A172 (cell line): ENCODE data around the gene SLC7A4. TPM values are rescaled to one million over a fixed set of nuclear protein-coding genes. Genes with fewer than 3 reads are reported as not detected.
A peak's percentile ranks its signal among the peaks of the same experiment; 100 is the strongest.
"Not testable (repeated sequence)": the region's sequence is repeated elsewhere in the genome, so short reads cannot be mapped to it uniquely, and the experiment has no call there.

Experiments used
- DNase-seq: peaks from one replicate; pipeline ENCODE4 v3.0.0-alpha.2; 2015; ENCODE audit warnings: low spot score
- total RNA-seq: library from RNA; depleted of rRNA; stranded (reverse); fragments of >200 nt; shearing (Covaris generic); gene quantifications from 2 replicates; pipeline ENCODE4 v1.2.3, GENCODE V29; 2014

The SLC7A4 gene
- total RNA-seq, 1 experiment from 2014 or later = not detected

DNA sequence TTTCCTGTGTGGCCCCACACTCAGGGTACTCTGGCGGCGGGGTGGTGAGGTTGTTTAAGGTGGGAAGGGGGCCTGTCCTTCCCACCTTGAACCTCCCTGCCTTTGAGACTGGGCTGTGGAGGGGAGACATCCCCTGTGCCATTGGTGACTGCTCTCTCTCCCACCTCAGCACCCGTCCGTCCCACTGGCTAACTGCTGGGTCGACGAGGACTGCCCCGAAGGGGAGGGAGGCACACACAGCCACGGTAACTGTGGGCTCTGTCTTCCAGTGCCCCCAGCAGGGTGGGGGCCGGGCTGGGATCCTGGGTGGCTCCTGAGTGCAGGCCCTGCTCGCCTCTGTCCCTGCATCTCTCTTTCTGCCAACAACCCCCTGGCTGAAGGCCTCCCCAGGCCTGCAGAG lies 9.9 kb downstream of the SLC7A4 start:
- DNase-seq = no peak

DNA sequence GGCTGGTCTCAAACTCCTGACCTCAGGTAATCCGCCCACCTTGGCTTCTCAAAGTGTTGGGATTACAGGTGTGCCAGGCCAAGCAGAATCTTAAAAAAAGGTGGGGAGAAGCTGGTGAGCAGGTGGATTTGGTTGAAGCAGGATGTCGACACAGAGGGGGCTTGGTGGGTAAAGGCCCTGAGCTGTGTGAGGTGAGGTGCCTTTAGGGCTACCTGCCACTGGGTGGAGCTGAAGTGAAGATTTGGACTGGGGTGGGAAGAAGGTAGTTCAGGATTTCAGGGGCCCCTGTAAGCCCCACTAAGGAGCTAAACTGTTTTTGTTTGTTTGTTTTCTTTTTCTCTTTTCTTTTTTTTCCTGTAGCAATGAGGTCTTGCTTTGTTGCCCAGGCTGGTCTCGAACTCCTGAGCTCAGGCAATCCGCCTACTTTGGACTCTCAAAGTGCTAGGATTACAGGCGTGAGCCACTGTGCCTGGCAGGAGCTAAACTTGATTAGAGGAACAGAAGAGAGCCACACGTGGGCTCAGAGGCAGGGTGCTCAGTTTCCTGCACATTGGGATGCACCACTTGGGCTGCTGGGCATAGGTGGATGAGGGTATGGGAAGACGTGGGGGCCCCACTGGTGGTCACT lies 11.4 kb downstream of the SLC7A4 start:
- DNase-seq = no peak

DNA sequence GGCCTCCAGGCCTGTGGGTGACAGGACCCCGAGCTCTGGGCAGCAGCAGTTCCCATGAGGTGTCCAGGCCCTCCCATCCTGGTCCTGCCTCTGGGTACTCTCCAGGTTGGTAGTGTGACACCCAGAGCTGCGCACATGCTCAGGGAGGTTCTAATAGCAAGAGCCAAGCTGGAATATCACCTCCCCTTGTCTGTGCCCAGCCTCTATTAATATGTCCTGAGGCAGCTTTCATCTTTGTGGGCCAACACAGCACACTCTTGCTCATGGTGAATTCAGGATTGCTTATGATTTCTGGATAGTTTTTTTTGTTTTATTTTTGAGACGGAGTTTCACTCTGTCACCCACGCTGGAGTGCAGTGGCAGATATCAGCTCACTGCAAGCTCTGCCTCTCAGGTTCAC lies 14.0 kb downstream of the SLC7A4 start:
- DNase-seq = no peak

DNA sequence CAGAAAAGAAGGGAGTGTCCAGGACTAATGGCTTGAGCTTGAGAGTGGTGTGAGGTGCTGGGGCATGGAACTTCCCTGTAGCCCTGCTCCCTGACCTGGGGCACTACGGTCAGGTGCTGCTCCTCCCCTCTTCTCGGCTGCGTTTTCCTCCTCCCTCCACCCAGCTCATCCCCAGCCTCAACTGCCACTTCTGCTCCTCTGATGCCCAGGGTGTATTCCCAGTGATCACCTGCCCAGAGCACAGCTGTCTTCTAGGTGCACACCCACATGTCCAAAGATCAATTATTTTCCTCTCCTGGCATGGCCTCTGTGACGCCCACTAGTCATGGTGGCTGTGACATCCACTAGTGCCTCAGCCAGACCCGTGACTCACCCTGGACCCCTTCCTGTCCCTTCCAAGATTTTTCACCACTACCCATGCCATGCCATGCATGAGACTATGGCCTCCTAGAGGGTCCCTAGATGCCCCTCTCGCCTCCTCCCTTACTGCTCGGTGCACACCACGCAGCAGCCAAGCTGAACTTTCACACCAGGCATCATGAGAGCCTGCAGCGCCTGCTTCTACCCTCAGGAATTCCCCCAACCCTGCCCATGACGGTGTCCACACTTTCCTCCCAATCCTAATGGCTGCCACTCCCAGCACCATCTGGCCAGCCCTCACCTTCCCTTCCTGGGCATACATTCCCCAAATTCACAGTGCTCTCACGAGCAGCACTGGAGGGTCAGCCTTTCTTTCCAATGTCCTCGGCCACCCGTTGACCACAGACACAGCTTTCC lies 15.5 kb downstream of the SLC7A4 start:
- no peak for DNase-seq

DNA sequence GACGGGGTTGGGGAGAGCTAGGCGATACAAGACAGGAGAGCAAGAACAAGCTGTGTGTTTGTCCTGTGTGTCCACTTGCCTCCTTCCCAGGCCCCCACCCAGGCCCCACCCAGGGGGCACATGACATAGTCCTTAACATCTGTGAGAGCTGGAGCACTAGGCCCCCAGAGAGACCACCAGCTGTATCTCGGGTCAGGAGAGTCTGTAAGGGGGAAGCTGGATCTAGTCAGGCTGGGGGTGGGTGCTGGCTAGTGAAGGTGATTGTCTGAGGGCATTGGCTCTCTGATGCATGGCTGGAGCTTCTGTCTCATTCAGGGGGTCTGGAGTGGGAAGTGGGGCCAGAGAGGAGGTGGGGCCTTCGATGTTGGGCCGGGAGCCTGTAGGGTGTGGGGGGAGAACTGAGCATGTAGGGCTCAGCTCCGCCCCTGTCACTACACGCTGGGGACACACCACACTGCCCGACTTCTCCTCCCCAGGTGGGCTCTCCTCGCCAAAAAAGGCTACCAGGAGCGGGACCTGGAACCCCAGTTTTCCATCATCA lies 16.8 kb downstream of the SLC7A4 start:
- no peak for DNase-seq

DNA sequence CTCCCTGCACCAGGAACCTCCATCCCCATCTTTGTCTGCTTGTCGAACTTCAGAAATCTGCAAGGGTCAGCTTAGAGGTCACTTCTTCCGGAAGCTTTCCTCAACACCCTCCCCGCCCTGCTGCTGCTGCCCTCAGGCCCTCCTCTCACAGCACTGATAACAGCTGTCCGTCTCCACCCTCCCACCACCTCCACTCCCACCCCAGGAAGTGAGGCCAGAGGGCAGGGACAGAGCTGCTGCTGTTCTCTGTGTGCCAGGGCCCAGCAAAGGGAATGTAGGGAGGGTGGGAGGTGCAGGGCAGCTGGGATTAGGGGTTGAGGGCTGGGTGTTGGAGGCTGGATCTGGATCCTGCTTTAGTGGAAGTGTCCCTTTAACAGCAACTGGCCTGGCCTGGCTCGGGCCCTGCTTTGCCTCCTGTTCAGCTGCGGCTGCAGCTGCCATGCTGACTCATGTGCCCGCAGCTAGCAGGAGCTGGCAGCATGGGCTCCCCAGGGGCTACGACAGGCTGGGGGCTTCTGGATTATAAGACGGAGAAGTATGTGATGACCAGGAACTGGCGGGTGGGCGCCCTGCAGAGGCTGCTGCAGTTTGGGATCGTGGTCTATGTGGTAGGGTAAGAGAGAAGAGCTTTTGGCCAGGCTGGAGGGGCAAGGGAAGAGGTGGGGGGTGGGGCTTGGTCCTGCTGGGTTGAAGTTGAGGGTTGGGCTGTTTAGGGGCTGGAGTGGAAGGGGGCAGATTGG lies 17.5 kb downstream of the SLC7A4 start, which contains the start of gene P2RX6:
P2RX6 (plus strand) TSS at position 440 of the 740 bp plus-strand sequence; CDS start at position 450, 10 bp downstream.
- DNase-seq = peak; percentile 50

DNA sequence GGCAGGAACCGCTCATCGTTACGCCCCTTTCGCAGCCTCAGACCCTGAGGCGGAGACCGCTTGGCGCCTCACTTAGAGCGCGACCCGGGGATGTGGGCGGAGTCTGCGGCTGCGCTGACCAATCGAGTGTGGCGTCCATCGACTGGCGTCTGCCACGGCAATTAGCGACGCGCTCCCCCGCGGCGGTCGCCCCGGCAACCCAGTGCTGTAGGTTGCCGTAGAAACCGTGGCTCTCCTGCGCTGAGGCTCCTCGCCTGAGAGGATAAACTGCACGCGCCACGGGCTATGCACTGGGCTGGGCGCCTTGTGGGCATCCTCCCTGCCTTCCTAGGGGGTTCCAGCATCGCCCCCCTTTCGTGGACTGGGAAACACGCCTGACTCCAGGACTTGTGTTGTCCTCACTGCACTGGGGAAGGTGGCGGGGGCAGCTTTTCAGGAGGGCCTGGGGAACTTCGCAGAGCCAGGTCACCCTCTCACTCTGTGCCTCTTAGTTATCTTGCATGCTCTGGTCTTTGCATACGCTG lies 18.1 kb downstream of the SLC7A4 start:
- DNase-seq = peak; percentile 74

DNA sequence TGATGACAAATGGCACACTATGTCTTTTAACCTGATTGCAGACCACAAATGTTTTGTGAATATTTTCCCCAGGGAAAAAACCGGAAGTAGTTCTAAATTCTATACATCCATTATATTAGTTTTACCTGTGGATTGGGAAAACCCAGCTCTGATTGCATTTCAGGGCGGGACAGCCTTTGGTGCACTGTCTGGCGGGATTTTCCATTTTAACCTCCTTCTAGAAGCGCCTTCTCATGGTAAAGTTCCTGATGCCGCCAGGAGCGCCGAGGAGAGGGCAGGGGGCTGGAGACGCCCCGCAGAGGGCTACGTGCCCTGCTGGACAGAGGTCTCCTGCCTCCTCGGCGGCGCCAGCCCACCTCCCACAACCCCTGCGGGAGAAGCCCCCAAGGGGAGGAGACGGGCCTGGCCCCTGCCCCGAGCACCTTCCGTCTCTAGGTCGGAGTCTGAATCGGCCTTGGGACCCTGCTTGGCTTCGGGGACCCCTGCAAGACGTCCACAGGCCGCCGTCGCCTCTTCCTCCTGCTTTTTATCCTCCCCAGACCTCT lies 18.6 kb downstream of the SLC7A4 start:
- no peak for DNase-seq

DNA sequence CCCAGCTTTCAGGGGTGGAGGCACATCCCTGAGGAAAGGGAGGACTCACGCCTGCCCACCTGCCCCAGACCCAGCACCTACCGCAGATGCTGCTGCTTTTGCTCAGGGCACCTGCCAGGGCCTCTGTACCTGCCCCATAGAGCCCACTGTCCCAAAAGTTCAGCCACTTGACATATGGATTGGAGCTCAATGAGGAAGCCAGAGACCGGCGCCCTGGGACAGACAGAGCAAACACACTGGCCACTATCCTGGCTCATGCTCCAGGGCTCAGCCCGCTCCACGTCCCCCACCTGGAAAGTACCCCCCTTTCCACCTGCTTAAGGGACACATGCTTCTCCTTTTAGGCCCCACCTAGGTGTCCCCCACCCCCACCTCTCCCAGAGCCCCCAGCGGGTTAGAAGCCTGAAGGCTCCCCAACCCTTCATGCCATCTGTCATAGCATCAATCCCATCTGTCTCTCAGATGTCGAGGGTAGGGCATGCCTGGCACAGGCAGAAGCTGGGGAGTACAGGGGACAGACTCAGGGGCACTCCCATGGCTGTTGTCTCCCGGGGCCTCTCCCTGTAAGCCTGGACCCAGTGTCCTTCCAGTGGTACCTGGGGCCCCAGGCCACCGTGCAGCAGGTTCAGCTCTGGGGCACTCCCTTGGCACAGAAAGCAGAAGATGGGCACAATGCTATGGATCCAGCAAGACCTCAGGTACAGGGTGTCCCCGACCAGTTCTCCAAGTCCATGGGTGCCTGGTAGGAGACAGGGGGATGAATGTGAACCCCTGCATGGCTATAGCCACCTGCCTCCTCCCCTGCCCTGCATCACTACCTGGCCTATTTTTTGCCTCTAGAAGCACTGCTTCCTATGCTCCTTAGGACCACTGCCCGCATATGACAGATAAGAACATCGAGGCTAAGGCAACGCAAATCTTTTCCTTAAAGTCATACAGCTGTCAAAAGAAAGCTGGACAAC lies 19.6 kb downstream of the SLC7A4 start:
- no peak for DNase-seq

DNA sequence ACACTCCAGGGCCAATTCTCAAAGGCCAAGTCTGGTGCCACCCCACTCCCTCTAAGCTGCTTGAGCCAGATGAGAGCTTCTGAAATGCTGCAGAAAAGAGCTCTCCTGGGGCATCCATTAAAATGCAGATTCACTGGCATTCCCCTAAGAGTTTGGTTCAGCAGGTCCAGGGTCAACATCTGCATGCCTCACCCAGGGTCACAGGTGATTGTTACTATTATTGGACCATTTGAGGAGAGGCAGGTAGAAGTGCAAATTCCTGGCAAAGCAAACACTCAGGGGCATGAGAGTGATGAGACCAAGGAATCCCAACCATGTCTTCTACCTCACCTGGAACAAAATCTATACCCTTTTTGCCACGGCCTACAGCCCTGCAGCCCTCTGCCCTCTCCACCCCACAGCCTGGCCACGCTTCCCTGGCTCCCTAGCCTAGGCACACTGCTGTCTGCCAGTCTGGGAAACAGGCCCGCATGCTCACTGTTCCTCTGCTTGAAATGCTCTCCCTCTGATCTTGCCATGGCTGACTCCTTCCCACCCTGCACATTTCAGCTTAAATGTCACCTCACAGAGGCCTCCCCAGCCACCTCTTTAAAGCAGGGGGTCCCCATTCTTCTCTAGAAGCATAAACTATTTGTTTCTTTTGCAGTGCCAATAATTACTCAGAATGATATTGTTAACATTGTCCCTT lies 21.8 kb downstream of the SLC7A4 start:
- DNase-seq = no peak

DNA sequence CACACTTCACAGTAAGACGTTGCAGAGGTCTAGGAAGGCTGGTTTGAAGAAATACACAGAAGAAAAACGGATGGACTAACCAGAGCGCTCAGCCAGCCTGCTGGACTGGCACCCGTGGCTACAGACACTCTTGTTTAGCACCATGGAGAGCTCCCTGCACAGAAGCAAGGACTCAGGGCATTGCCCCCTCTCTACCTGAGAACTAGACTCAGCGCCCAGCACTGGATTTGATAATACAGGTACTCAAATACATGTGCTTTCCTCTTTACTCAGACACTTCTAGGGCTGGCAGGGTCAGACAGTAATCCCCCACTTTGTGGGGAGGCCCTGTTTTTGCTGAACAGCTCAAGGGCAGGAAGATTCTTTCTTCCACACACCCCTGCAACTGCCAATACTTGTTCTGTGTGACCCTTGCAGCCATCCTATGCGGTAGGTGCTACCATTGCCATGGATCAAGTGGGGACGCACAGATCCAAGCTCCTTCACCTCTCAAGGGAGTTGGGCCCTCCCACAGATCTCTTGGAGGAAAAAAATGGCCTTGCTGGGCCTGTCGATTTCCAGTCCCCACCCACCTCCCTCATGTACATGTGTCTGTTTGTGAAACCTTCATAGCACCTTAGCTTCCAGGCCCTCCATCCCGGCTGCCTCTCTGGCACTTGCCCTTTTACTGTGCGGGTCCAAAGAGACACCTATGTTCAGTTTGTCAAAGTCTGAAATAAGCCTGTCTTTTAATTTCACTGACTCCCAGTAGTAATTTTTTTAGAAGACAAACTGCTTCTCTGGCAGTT lies 22.5 kb downstream of the SLC7A4 start:
- DNase-seq = no peak

DNA sequence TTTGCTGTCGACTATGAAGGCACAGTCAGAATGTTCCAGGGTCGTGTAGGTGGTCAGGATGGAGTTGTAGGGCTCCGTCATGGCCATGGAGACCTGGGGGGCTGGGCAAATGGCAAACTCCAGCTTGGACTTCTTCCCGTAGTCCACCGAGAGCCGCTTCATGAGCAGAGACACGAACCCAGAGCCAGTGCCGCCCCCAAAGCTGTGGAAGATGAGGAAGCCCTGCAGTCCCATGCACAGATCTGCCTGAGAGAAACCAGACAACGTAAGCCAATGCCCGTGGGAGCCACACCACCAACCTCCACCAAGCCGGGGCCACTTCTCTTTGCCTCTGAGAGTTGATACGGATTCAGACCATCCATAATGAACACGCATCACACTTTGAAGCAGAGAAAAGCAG lies 23.2 kb downstream of the SLC7A4 start:
- DNase-seq = not testable (repeated sequence)

DNA sequence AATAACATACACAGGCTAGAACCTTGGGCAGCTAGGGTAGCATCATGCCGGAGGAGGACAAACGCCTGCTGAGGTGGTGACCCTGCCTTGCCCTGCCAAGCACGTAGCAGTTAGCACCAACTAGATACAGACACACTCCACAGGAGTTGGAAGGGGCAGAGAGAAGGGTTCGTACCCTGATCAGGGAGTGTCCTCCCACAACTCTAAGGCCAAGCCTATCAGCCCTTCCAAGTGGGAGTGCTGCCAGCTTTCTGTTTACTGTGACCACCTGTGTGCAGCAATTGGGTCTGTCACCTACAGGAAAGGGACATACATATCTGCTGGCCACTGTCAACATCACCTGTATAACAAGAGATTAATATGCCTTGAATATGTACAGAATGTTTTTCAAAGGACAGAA lies 28.6 kb downstream of the SLC7A4 start:
- DNase-seq = no peak

DNA sequence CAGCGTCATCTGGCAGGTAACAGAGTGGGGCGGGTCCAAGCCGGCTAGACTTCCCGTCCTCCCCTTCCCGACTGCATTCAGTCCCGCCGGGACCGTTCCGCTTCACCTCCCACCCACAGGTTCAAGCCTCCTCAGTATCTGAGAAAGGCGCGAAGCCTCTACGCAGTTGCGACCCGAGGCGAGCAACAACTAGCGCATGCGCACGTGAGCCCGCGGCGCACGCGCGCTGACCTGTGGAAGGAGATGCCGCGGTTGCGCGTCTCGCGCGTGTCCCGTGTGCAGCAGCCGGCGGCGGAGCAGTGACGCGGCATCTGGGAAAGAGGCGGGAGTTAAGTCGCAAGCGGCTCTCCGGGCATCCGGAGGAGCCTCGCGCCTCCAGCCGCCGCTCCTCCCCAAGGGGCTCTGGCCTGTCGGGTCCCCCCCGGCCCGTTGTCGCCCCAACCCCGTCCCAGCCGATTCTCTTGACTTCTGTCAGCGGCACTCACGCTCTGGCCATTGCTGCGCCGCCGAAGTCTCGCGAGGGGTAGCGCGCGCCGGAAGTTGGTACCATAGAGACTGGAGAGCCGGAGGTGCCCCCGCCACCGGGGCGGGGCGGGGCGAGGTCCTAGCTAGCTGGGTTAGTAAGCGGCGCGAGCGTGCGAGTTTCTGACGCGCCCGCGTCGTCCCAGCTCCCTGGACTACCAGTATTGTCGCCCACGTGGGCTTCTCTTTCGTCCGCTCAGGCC lies 30.6 kb downstream of the SLC7A4 start, which contains the start of gene THAP7:
THAP7 (minus strand) TSS at position 518 of the 725 bp plus-strand sequence; CDS start at position 311, 207 bp downstream.
- peak; percentile 84 for DNase-seq

DNA sequence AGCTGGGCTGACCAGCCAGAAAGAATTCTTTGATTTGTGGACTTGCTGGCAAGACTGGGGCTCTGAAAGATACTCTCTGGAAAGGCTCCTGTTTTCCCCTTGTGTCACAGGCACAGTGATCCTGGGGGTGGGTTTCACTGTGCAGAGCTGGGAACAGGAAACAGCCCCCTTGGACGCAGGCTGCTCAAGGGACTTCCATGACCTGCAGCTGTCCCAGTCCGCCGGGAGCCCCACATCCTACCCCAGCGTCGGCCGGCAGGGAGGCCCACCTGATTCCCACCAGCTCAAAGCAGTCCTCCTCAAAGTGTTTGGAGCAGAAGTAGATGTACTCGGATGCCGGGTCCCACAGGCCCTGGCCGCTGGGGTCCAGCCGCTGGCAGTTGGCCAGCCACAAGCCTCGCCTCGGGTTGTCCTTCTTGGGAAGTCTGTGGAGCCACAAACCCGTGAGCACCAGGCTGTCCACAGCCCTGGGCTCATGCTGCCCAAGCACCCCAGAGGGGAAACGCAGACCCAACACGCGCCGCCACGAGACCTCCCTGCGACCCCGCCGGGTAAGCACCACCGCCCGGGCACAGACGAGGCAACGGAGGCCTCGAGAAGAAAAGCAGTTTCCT lies 31.3 kb downstream of the SLC7A4 start:
- no peak for DNase-seq

DNA sequence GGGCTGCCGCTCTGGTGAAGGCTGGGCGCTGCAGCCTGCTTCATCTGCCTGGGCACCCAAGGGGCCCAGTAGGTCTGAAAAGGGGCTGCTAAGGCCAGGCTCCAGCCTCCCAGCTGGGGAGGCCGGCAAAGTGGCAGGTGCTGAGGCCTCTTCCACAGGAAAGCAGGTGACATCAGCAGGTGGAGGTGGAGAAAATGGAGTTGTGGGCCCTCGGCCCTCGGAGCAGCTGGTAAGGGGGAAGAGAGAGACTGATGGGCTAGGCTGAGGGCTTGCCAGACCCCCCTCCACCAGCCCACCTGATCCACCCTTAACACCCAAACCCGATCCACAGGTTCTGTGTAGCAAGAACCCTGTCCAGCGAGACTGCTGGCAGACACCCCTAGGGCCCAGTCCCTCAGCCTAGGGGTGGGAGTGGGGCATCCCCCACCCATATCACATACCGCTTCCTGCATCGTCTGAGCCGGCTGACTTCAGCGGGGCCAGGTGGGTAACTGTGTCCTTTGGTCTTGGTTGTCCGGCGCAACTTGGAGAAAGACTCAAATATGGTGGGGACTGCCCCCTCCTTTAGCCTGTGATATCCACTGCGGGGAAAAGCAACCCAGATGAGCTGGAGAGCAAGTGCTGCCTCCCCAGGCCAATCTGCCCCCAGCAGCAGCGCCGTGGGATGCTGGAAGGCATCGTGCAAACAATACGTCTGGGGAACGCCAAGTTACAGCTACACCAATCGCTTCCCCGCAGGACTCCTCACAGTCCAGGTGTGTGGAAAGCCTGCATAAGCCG lies 32.0 kb downstream of the SLC7A4 start:
- DNase-seq = no peak
